DMS53 (cell line): Measurements from ENCODE around the gene FAM161A.
"Not testable (repeated sequence)": the region's sequence is repeated elsewhere in the genome, so short reads cannot be mapped to it uniquely, and the experiment has no call there.

Source experiments
- DNase-seq: peaks from one replicate; lab custom pipeline; 2025; lab: John Stamatoyannopoulos, UW

FAM161A gene

DNA sequence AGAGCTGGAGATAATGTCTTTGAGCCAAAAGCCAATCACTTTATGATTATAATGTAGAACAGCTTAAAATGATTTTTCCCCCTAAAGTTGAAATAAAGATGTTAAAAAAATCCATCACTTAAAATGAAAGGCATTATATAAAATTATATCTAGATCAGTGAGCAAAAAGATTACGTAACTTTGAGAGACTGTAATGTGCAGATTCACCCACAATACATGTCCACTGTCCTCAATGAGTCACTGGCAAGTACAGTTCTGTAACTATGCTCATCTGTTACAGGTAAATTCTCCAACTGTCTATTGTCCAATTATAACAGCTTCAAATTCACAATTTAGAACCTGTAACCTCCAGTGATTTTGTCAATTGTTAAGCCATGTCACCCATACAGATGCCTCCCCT is 19.0 kb downstream of the FAM161A start:
- DNase-seq = no peak

DNA sequence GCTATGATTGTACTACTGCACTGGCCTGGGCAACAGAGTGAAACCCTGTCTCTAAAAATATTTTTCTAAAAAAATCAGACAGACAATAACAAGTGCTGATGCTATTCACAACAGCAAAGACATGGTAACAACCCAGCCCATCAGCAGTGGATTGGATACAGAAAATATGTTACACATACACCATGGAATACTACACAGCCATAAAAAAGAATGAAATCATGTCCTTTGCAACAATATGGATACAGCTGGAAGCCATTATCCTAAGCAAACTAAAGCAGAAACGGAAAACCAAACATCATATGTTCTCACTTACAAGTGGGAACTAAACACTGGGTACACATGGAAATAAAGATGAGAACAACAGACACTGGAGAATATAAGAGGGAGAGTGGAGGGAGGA is 19.9 kb downstream of the FAM161A start:
- DNase-seq = no peak

DNA sequence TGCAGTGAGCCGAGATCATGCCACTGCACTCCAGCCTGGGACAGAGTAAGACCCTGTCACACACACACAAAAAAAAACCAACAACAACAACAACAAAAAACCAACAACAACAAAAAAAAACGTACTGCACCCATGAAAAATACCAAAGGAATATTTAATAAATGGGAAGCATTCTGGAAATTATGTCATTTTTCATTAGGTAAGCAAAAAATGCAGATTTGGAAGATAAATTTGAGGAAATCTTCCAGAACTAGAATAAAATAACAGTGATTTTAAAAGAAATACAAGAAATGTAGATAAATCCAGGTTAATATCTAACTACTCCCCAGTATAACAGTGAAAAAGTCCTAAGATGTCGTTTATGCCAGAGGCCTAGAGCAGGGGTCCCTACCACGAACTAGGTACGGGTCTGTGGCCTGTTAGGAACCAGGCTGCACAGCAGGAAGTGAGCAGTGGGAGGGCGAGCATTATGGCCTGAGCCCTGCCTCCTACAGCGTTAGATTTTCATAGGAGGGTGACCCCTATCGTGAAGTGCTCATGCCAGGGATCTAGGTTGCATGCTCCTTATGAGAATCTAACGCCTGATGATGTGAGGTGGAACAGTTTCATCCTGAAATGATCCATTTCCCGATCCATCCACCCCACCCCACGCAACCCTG is 21.5 kb downstream of the FAM161A start:
- DNase-seq = no peak

DNA sequence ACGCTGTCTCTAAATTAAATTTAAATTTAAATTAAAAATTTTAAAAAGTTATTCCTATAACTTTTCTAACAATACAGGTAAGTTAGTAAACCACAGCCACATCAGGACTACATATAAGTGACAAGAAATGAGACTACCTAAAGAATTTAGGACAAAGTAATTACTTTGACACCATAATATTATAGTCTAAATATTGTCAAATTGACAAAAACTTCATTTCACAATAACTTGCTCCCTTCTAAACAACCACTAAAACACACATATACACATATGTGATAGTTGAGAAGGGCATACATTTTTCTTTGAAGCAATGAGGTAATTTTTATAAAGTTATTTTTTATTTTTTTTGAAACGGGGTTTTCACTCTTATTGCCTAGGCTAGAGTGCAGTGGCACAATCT is 31.6 kb downstream of the FAM161A start:
- no peak for DNase-seq

DNA sequence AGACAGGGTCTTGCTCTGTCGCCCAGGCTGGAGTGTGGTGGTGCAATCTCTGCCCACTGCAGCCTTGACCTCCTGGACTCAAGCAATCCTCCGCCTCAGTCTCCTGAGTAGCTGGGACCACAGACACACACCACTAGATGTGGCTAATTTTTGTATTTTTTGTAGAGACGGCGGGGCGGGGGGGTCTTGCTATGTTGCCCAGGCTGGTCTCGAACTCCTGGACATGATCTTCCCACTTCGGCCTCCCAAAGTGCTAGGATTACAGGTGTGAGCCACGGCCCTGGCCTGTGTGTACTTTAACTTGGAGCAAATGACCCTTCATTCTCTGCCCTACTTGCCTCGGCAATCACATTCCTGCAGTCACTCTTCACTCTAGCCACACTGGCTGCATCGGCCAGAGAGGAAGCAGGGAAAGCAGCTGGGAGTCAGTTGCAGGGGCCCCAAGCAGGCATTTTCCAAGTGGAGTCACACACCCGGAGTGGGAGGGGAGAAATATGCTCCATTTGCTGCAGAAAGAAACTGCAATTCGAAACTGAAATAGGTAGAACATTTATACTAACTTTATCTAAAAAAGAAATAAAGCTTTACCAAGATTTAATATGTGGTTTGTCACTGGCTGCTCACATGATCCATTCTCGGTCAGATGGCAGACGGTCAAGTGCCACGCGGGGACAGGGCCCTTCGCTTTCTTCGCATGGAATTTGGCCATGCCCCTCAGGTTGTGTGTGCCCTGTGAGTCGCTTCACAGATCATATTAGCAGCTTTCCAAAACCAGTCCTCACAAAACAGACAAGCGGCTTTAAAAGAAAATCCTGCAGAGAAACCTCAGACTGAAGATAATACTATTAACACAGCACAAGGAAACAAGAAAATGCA is 37.1 kb downstream of the FAM161A start:
- DNase-seq = no peak

DNA sequence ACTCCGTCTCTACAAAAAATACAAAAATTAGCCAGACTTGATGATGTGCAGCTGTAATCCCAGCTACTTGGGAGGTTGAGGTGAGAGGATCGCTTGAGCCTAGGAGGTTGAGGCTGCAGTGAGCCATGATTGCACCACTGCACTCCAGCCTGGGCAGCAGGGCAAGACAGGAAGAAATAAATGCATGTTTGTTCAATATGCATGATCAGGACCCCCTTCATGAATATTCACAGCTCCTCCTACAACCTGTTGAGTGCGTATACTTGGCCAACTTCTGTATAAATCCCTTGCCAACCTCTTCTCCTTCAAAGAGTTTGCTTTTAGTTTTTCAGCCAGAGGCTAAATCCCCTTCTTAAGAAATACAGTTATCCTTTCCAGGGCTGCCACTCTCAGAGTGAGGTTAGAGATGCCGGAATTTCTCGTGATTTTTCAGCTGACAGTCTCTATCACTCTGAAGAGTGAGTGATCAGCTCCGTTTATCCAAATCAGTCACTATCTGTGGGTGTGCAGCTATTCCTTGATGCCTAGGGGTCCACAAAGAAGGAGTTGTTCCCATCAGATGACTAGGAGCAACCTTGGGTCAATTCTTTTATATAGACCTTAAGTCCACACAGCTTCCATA is 39.2 kb downstream of the FAM161A start:
- DNase-seq = no peak

DNA sequence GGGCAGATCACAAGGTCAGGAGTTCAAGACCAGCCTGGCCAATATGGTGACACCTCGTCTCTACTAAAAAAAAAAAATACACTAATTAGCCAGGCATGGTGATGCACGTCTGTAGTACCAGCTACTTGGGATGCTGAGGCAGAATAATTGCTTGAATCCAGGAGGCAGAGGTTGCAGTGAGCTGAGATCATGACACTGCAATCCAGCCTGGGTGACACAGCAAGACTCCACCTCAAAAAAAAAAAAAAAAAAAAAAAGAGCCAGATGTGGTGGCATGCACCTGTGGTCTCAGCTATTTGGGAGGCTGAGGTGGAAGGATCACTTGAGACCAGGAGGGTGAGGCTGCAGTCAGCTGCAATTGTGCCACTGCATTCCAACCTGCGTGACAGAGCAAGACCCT is 40.5 kb downstream of the FAM161A start:
- not testable (repeated sequence) for DNase-seq

DNA sequence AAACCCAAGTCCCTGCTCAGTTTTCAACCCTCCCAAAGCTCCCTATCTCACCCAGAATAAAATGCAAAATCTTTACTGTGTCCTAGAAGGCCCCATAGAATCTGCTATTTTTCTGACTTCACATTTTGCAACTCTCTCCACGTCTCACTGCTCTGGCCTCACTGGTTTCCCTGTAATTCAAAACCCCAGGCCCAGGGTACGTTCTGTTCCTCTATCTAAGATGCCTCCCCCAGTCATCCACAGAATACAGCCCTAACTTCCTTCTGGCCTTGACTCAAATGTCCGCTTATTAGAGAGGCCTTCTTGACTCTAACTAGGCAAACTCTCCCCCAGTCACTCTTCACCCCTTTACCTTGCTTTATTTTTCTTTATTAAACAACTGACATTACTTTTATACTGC is 42.0 kb downstream of the FAM161A start:
- DNase-seq = no peak

DNA sequence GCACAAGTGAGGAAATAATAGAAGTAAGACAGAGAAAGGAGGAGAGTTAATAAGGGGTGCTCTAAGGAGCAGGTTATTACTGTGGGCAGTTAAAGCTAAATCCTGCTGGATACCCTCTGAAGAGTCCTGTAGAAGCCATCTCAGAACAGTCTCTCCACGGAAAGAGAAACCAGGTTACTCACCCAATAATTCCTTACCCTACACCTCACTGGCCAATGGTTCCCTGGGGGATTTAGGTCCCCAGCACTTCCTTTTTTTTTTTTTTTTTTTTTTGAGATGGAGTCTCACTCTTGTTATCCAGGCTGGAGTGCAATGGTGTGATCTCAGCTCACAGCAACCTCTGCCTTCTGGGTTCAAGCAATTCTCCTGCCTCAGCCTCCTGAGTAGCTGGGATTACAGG is 43.7 kb downstream of the FAM161A start:
- not testable (repeated sequence) for DNase-seq

DNA sequence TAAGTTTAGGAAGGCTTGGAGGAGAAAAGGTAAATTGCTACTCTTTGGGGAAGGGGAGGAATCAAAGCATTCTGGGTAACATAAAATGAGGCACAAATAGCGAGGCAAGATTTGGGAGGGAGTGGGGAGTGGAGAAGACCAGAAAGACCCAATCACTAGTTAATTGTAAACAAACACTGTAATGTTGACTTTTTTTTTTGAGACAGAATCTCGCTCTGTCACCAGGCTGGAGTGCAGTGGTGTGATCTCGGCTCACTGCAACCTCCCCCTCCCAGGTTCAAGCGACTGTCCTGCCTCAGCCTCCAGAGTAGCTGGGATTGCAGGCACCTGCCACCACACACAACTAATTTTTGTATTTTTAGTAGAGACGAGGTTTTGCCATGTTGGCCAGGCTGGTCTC is 45.2 kb downstream of the FAM161A start:
- DNase-seq = not testable (repeated sequence)

DNA sequence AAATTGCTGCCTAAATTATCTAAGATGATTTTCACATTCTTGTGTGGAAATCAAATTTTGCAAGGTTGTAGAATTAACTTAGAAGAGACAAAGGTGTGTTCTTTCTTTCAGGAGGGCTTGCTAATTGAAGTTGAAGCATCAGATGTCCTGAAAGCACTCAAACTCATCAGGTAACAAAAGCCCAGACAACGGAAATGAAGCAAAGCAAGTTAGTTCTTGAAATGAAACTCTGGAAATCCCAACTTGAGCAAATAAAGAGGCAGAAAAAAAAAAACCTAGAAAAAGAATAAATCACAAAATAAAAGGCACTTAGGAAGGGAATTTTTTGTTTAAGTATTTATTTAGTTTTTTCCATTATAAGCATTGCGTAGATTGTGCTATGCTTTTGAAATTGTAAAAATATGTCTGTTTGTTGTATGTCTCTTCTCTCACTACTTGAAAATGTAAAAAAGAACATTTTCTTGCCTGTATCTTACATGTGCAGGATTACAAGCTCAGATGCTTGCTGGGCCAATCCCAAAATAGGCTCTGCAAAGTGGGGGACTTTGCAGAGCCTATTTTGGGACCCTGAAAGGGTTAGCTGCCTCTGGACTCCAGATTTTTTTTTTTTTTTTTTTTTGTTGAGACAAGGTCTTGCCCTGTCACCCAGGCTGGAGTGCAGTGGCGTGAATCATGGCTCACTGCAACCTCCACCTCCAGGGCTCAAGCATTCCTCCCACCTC is 46.7 kb downstream of the FAM161A start:
- DNase-seq = no peak

DNA sequence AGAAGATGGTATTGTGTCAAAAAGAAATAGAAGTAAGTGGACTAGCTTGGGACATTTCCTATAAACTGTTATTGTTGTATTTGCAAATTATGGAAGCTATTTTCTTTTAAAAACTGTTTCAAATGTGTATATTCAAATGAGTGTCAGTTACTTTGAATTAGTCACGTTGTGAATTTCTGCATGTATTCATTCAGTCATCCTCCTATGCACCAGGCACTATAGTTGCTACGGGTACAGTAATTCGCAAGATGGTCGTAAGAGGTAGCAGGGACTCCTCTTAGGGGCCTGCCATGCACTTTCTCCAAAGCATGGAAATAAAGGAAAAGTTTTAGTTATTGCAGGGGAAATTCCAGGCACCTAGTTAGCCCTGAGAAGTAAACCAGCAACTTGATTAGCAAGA is 51.3 kb downstream of the FAM161A start:
- DNase-seq = no peak

DNA sequence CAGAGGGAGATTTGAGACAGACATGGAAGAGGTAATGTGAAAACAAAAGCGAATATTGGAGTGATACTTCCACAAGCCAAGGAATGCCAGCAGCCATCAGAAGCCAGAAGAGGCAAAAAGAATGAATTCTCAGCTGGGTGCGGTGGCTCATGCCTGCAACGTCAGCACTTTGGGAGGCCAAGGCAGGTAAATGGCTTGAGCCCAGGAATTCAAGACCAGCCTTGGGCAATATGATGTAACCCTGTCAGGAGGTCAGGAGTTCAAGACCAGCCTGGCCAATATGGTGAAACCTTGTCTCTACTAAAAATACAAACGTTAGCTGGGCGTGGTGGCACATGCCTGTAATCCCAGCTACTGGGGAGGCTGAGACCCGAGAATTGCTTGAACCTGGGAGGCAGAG is 54.8 kb downstream of the FAM161A start:
- DNase-seq = no peak

DNA sequence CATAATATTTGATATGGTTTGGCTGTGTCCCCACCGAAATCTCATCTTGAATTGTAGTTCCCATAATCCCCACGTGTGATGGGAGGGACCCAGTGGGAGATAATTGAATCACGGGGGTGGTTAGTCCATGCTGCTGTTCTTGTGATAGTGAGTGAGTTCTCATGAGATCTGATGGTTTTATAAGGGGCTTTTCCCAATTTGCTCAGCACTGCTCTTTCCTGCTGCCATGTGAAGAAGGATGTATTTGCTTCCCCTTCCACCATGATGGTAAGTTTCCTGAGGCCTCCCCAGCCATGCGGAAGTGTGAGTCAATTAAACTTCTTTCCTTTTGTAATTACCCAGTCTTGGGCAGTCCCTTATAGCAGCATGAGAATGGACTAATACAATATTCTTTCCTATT is 56.4 kb downstream of the FAM161A start:
- DNase-seq = not testable (repeated sequence)

DNA sequence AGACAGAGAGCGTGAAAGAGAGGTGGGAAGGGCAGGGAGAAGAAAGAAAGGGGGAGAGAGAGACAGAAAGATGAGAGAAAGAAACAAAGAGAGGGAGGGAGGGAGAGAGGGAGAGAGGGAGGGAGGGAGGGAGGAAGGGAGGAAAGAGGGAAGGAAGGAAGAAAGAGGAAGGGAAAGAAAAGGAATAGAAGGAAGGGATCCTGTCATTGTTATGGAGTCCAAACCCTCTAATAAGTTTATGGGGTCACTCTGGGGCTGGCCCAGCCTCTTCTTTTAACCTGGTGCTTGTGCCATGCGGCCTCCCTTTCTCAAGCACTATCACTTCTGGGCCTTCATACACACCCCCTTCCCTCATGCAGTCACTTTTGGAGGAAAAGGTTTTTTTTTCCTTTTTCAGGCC is 58.5 kb downstream of the FAM161A start:
- DNase-seq = no peak

DNA sequence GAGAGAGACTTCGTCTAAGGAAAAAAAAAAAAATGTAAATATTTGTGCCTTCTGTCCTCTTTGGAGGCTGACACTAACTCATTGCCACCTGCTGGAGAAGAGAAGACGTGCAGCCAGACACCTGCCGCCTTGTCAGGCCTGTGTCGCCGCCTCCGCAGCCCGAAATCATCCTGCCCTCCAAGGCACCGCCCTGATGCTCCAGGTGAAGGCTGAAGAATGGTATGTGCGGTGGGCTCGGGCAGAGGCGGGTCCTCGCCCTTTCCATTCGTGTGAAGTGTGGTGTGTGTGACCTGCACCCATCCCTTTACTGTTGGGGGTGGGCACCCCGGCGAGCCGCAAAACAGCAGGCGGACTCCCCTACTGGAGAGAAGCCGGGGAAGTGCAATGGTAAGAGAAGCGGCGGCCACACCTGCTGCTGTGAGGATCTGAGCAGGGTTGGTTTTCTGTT is 60.4 kb downstream of the FAM161A start:
- DNase-seq = peak; percentile 95

DNA sequence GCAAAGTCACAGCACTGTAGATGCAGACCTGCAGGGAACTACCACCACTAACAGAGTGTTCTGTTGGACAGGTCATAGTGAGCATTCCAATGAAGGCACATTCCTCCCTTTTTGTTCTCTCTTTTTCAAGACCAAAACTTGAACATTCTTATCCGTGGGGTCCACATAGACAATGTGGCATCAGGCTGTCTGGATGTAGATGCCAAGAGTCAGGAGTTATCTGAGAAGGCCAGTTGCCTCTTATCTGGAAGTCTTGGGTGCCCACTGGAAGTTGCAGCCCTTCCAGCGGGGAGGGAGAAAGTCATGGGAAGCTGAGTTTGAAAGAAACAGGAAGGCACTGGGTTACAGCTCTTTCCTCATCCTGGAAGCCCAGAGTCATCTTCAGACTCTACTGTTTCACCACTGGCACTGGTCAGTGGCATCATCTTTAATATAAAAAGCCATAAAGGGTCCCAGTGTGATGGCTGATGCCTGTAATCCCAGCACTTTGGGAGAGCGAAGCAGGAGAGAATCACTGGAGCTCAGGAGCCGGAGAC is 61.4 kb downstream of the FAM161A start:
- DNase-seq = no peak

DNA sequence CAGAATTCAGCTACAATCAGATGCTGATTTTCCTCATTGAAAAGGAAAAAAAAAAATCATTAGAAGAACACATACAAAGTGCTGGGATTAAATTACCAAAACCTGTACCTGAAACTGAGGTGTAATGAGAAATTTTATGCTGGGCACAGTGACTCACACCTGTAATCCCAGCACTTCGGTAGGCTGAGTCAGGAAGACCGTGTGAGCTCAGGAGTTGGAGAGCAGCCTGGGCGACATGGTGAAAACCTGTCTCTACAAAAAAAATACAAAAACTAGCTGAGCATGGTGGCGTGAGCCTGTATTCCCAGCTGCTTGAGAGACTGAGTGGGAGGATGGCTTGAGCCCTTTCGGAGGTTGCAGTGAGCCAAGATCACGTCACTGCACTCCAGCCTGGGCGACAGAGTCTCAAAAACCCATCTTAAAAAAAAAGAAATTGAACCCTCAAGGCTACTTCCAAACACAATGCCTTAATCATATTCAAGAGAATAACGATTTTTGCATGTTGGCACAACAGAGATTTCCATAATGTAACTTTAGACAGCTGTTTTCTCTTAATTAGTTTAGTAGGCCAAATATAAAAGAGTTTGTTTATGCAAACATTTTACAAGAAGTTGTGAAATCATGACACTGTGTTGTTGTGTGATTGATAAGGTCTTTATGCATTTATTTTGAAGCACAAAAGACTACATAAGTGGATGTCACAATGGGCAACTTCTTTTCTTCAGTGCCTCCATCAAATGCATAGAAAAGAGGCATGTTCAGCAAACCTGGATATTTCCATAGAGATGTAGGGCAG is 63.9 kb downstream of the FAM161A start:
- DNase-seq = peak; percentile 58

DNA sequence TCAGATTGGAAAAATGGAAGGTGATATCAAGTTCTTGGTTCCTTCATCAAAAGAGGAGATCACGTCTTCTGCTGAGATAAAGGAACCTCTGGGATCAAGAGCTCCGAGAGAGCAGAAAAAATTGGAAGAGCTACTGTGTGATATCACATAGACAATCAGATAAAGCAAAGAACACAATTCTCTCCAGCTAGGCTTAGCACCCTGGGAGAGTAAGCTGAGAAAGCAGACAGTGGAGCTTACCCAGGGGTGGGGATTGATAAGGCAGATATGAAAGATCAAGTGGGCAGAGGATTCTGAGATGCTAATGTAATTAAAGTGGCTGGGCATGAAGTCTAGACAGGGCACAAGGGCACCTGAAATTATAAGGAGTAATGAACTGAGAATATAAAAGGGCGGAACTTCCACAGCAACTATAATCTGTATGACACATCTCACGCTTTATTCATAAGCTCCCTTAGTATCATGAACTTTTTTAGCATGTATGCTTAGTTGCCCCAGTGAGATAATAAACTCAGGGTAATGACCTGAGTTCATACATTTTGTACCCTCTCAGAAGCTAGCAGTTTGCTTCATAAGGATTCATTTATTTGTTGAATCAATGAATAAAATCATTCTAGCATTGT is 65.8 kb downstream of the FAM161A start:
- DNase-seq = no peak

DNA sequence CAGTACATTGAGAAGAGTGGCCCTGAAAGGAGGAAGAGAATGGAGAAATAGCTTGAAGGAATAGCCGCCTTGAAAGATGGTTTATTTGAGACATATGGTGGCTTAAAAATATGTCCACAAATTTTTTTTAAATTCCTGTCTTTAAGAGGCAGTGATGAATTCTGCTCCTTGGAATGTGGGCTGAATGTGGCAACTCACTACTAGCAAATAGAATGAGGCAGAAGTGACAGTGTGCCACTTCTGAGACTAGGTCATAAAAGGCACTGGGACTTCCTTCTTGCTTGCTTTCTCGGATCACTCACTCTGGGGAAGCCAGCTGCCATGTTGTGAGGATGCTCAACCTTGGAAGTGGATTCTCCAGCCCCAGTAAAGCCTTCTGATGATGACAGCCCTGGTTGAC is 67.0 kb downstream of the FAM161A start:
- DNase-seq = no peak

DNA sequence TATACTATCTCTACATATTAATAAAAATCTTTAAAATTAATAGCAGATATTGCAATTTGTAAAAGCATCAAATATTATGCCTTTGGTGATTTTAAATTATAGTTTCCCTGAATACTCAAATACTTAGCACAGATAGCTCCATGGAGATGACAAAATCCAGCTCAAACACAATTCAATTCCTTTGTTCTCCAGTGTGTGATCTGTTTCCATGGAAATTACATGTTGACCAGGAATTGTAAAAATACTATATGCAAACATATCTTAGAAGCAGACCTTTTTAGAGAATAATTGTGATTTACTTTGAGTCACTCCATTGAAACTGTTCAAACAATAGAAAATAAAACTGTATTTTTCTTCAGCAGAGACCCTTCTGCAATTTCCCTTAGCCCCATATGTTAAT is 68.3 kb downstream of the FAM161A start:
- DNase-seq = peak; percentile 92
